Gastrocnemius medialis (tissue), 4 donors: Measurements from ENCODE around the gene LRRIQ3. TPM values are rescaled to one million over a fixed set of nuclear protein-coding genes. Genes with fewer than 3 reads are reported as not detected.

Experiments
- ATAC-seq, 2 donors: fragments of 150-250 bp; one replicate each; pipeline ENCODE4 v1.9.1; 2016
- DNase-seq, 2 donors: peaks; one replicate each; pipeline ENCODE4 v3.0.0-alpha.2; 2019
- H3K27ac ChIP-seq, 4 donors: fragments of 200-600 bp; sonication (generic); 1 replicate in 1 of 4; 2 replicates in 3 of 4; pipeline ENCODE4 v1.5.1; 2016 to 2018; ENCODE audit warnings: mild to moderate bottlenecking in 2 of 4, moderate library complexity in 1 of 4
- H3K27me3 ChIP-seq, 3 donors: fragments of 200-600 bp; sonication (generic) in 2 of 3; 1 replicate in 1 of 3; 2 replicates in 2 of 3; pipeline versions ENCODE4 v1.5.1 to v1.6.0; 2016 to 2019; ENCODE audit warnings: mild to moderate bottlenecking in 1 of 3, moderate library complexity in 1 of 3
- H3K36me3 ChIP-seq, 2 donors: fragments of 200-600 bp; sonication (generic) in 1 of 2; one replicate each; pipeline ENCODE4 v1.5.1; 2017 to 2018
- H3K4me1 ChIP-seq, 2 donors: fragments of 200-600 bp; sonication (generic) in 1 of 2; one replicate each; pipeline ENCODE4 v1.5.1; 2016 to 2017; ENCODE audit warnings: mild to moderate bottlenecking in 2 of 2
- H3K4me3 ChIP-seq, 4 donors: fragments of 200-600 bp; sonication (generic) in 3 of 4; 1 replicate in 1 of 4; 2 replicates in 3 of 4; pipeline ENCODE4 v1.5.1; 2016 to 2019; ENCODE audit warnings: mild to moderate bottlenecking in 2 of 4
- H3K9me3 ChIP-seq, 3 donors: fragments of 200-600 bp; sonication (generic) in 2 of 3; 1 replicate in 1 of 3; 2 replicates in 2 of 3; pipeline ENCODE4 v1.5.1; 2016 to 2019
- POLR2A ChIP-seq, 2 donors: fragments of 450-650 bp; IDR thresholded peaks; one replicate each; pipeline ENCODE4 v1.6.1; 2017; ENCODE audit warnings: antibody characterized with exemption in 2 of 2, mild to moderate bottlenecking in 2 of 2, moderate library complexity in 2 of 2
- in situ Hi-C, 4 donors: fragments of 200-750 bp; cut with MboI; loops; one replicate each; pipeline versions ENCODE4 v1.15.0 to v1.8.0; 2017; ENCODE audit warnings: low sequenced_read_pairs in 4 of 4
- intact Hi-C: fragments of 100-400 bp; cut with DNase I; formaldehyde crosslinking; loops from one replicate; pipeline ENCODE4 v1.15.1; 2023; ENCODE audit warnings: low total_unique reads
- total RNA-seq, 4 donors: library from RNA; depleted of rRNA; stranded (reverse); fragments of >200 nt; gene quantifications; one replicate each; pipeline versions ENCODE4 v1.1.0 to v1.2.3, GENCODE V29; 2016
- TF ChIP-seq, protein P1 (sequence below), 5 experiments: fragments of 450-650 bp in 3 of 5; fragments of 200-600 bp in 2 of 5; sonication (generic) in 2 of 5; IDR thresholded peaks in 4 of 5; conservative IDR thresholded peaks in 1 of 5; 1 replicate in 4 of 5; 2 replicates in 1 of 5; pipeline ENCODE4 v1.5.1; 2016 to 2019; ENCODE audit warnings: antibody characterized with exemption in 5 of 5, mild to moderate bottlenecking in 3 of 5, moderate library complexity in 3 of 5

LRRIQ3 gene
- total RNA-seq, 4 donors from 2014 or later: 0.52 to 2.2 (median 0.56) TPM; not detected in 1

DNA sequence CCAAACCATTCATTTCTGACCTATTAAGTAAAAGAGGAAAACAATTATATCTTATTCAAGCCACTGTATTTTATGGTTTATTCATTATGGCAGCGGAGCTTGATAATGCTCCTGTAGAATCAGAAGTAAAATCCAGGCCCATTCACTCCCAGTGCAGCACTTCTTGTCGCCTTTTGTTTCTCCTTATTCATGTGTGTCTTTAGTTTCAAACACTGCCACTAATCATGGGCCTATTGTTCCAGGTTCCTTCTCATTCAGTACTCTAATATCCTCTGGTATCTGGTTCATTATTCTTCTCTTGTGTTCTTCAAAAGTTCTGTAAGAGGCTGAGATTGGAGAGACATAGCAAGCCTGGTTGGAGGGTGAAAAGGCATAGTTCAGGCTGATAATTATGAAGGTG is 218.3 kb downstream of the LRRIQ3 start:
- Histone ChIP-seq H3K9me3 (no peaks in the 10 kb centered on the region), H3K4me1 (no peaks in the 10 kb centered on the region), H3K27me3 (no peaks in the 10 kb centered on the region), H3K4me3 (no peak overlapping the region), H3K36me3 (no peaks in the 10 kb centered on the region), H3K27ac (no peak overlapping the region)
- TF ChIP-seq POLR2A (IDR thresholded peaks at IDR 0.05): no peak
- TF ChIP-seq, protein P1, sequence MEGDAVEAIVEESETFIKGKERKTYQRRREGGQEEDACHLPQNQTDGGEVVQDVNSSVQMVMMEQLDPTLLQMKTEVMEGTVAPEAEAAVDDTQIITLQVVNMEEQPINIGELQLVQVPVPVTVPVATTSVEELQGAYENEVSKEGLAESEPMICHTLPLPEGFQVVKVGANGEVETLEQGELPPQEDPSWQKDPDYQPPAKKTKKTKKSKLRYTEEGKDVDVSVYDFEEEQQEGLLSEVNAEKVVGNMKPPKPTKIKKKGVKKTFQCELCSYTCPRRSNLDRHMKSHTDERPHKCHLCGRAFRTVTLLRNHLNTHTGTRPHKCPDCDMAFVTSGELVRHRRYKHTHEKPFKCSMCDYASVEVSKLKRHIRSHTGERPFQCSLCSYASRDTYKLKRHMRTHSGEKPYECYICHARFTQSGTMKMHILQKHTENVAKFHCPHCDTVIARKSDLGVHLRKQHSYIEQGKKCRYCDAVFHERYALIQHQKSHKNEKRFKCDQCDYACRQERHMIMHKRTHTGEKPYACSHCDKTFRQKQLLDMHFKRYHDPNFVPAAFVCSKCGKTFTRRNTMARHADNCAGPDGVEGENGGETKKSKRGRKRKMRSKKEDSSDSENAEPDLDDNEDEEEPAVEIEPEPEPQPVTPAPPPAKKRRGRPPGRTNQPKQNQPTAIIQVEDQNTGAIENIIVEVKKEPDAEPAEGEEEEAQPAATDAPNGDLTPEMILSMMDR (IDR thresholded peaks at IDR 0.05 in 4 of 5, conservative IDR thresholded peaks at IDR 0.05 in 1 of 5): no peak
- intact Hi-C loops (no loop called here), in situ Hi-C loops (no loop called here)
- DNase-seq (no peak), ATAC-seq (no peak)

DNA sequence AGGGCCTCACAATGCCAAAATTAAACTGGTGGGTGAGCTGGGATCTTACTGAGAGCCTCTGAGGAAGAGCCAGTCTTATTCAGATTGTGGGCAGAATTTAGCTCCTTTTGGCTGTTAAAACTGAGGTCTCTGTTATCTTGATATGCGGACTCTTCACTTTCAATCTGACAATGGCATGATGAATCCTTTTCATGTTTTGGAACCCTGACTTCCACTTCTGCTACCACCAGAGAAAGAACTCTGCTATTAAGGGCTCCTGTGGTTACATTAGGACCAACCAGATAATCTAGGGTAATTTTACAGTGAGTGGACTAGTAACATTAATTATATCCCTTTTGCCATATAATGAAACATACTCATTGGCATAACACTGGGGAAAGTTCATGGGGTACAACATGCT is 219.0 kb downstream of the LRRIQ3 start:
- intact Hi-C loops (no loop called here), in situ Hi-C loops (no loop called here)
- no peak for DNase-seq
- no peaks in the 10 kb centered on the region for H3K36me3 ChIP-seq
- no peaks in the 10 kb centered on the region for H3K27me3 ChIP-seq
- no peak for ATAC-seq
- H3K4me3 ChIP-seq: no peak overlapping the region
- no peaks in the 10 kb centered on the region for H3K9me3 ChIP-seq
- no peaks in the 10 kb centered on the region for H3K4me1 ChIP-seq
- no peak overlapping the region for H3K27ac ChIP-seq
- TF ChIP-seq, protein P1 (IDR thresholded peaks at IDR 0.05 in 4 of 5, conservative IDR thresholded peaks at IDR 0.05 in 1 of 5): no peak
- TF ChIP-seq POLR2A (IDR thresholded peaks at IDR 0.05): no peak

Other genes starting within 250 kb of the LRRIQ3 start
- gene FPGT, start 66 bp upstream of the LRRIQ3 start, total RNA-seq: 1 to 10 TPM; 2.7 to 6.0 (median 3.3) TPM
- gene TNNI3K, start 37.2 kb upstream of the LRRIQ3 start, total RNA-seq: 1 to 10 TPM in 3 of 4 donors, under 1 TPM in 1; 0.39 to 8.6 (median 4.0) TPM